GM18951 (cell line): ENCODE data around the gene PPME1.

Experiments used
- POLR2A ChIP-seq: IDR thresholded peaks from 4 replicates; pipeline ENCODE4 v1.6.1; 2011; ENCODE audit warnings: mild to moderate bottlenecking; ENCODE audit not compliant: insufficient read length, insufficient read depth; ENCODE audit errors: extremely low read depth
- in situ Hi-C: fragments of 300-500 bp; cut with MboI; formaldehyde crosslinking; loops from one replicate; pipeline ENCODE4 v1.12.0; 2022; ENCODE audit warnings: low sequenced_read_pairs, mixed read lengths, inconsistent platforms; ENCODE audit not compliant: unreplicated experiment

The PPME1 gene

GRCh38 chr11:74257959-74258553, 87.0 kb downstream of the PPME1 start:
- TF ChIP-seq POLR2A, result no peak
- in situ Hi-C loops, result no loop called here

GRCh38 chr11:74262725-74263124, 91.6 kb downstream of the PPME1 start:
- in situ Hi-C loops, result no loop called here
- no peak for TF ChIP-seq POLR2A

GRCh38 chr11:74265256-74265655, 94.2 kb downstream of the PPME1 start:
- TF ChIP-seq POLR2A, result no peak
- in situ Hi-C loops, result no loop called here

GRCh38 chr11:74267014-74267413, 95.9 kb downstream of the PPME1 start:
- in situ Hi-C loops, result no loop called here

GRCh38 chr11:74268456-74268855, 97.4 kb downstream of the PPME1 start:
- TF ChIP-seq POLR2A, result no peak
- in situ Hi-C loops, result no loop called here

More at GRCh38 chr11:74267014-74267413, 95.9 kb downstream of the PPME1 start:
- TF ChIP-seq POLR2A, result no peak

- in situ Hi-C loops, result no loop called here
- TF ChIP-seq POLR2A, result no peak
These were observed 98.2 kb downstream of the PPME1 start for GRCh38 chr11:74269161-74269811.

- no peak for TF ChIP-seq POLR2A
- in situ Hi-C loops, result no loop called here
These were observed 101.2 kb downstream of the PPME1 start for GRCh38 chr11:74272276-74272675.

GRCh38 chr11:74276581-74276980, 105.5 kb downstream of the PPME1 start:
- in situ Hi-C loops, result no loop called here
- TF ChIP-seq POLR2A, result no peak

- TF ChIP-seq POLR2A, result no peak
- in situ Hi-C loops, result no loop called here
These were observed 107.0 kb downstream of the PPME1 start for GRCh38 chr11:74278103-74278502.

- no peak for TF ChIP-seq POLR2A
These were observed 107.7 kb downstream of the PPME1 start for GRCh38 chr11:74278721-74279161.

GRCh38 chr11:74279256-74279655, 108.2 kb downstream of the PPME1 start:
- TF ChIP-seq POLR2A, result no peak
- in situ Hi-C loops, result no loop called here

More at GRCh38 chr11:74278721-74279161, 107.7 kb downstream of the PPME1 start:
- in situ Hi-C loops, result no loop called here

GRCh38 chr11:74280494-74280893, 109.4 kb downstream of the PPME1 start:
- in situ Hi-C loops, result no loop called here
- no peak for TF ChIP-seq POLR2A

GRCh38 chr11:74282421-74282820, 111.3 kb downstream of the PPME1 start:
- in situ Hi-C loops, result no loop called here
- no peak for TF ChIP-seq POLR2A

- in situ Hi-C loops, result no loop called here
- TF ChIP-seq POLR2A, result no peak
These were observed 111.9 kb downstream of the PPME1 start for GRCh38 chr11:74282914-74283371.
